HG03025 (cell line): ENCODE results near the gene CCSER1.

Experiments
- ATAC-seq: cut with Tn5 transposase; IDR thresholded peaks from one replicate; pipeline ENCODE4 v1.9.1; 2021; ENCODE audit warnings: mild to moderate bottlenecking, moderate library complexity; ENCODE audit not compliant: unreplicated experiment, low FRiP score

The CCSER1 gene

GRCh38 chr4:90536408-90536807 lies 409.2 kb downstream of the CCSER1 start:
- ATAC-seq, result no peak

- ATAC-seq, result no peak
These were observed 410.3 kb downstream of the CCSER1 start for GRCh38 chr4:90537491-90537890.

- no peak for ATAC-seq
These were observed 413.3 kb downstream of the CCSER1 start for GRCh38 chr4:90540536-90540935.

- ATAC-seq, result no peak
These were observed 415.0 kb downstream of the CCSER1 start for GRCh38 chr4:90542216-90542615.

- ATAC-seq, result no peak
These were observed 416.4 kb downstream of the CCSER1 start for GRCh38 chr4:90543419-90544170.

- no peak for ATAC-seq
These were observed 417.4 kb downstream of the CCSER1 start for GRCh38 chr4:90544532-90545045.

GRCh38 chr4:90545380-90545779 lies 418.2 kb downstream of the CCSER1 start:
- no peak for ATAC-seq

GRCh38 chr4:90546114-90546513 lies 418.9 kb downstream of the CCSER1 start:
- ATAC-seq, result no peak

GRCh38 chr4:90570615-90571014 lies 443.4 kb downstream of the CCSER1 start:
- no peak for ATAC-seq

GRCh38 chr4:90572996-90573395 lies 445.8 kb downstream of the CCSER1 start:
- ATAC-seq, result no peak

- ATAC-seq, result no peak
These were observed 448.2 kb downstream of the CCSER1 start for GRCh38 chr4:90575371-90575770.

GRCh38 chr4:90580326-90580725 lies 453.1 kb downstream of the CCSER1 start:
- ATAC-seq, result no peak

- no peak for ATAC-seq
These were observed 454.9 kb downstream of the CCSER1 start for GRCh38 chr4:90582087-90582486.

GRCh38 chr4:90584051-90584450 lies 456.9 kb downstream of the CCSER1 start:
- no peak for ATAC-seq

GRCh38 chr4:90585961-90586360 lies 458.8 kb downstream of the CCSER1 start:
- no peak for ATAC-seq

- no peak for ATAC-seq
These were observed 459.6 kb downstream of the CCSER1 start for GRCh38 chr4:90586799-90587198.

- no peak for ATAC-seq
These were observed 470.7 kb downstream of the CCSER1 start for GRCh38 chr4:90597927-90598326.

GRCh38 chr4:90598741-90599140 lies 471.5 kb downstream of the CCSER1 start:
- ATAC-seq, result no peak

GRCh38 chr4:90602726-90603125 lies 475.5 kb downstream of the CCSER1 start:
- ATAC-seq, result no peak

GRCh38 chr4:90603540-90603939 lies 476.3 kb downstream of the CCSER1 start:
- no peak for ATAC-seq

- no peak for ATAC-seq
These were observed 479.6 kb downstream of the CCSER1 start for GRCh38 chr4:90606781-90607180.

GRCh38 chr4:90614371-90614770 lies 487.2 kb downstream of the CCSER1 start:
- ATAC-seq, result no peak
